HG02973 (cell line): ENCODE measurements around the gene FJX1.

Experiments used
- ATAC-seq: cut with Tn5 transposase; IDR thresholded peaks from one replicate; pipeline ENCODE4 v1.9.1; 2021; ENCODE audit warnings: moderate library complexity; ENCODE audit not compliant: unreplicated experiment

The FJX1 gene

GRCh38 chr11:35617687-35618496 lies at the start of gene FJX1:
TSS of gene FJX1 (plus strand) at chr11:35618460. CDS start at chr11:35618637, 177 bp downstream.
- peak; percentile 24 for ATAC-seq

GRCh38 chr11:35571696-35572095 lies 46.6 kb upstream of the FJX1 start:
- ATAC-seq, result no peak

- ATAC-seq, result no peak
Measured at GRCh38 chr11:35579557-35580396, 38.5 kb upstream of the FJX1 start.

GRCh38 chr11:35580397-35580781 lies 37.9 kb upstream of the FJX1 start:
- no peak for ATAC-seq

- no peak for ATAC-seq
Measured at GRCh38 chr11:35582033-35582432, 36.2 kb upstream of the FJX1 start.

- no peak for ATAC-seq
Measured at GRCh38 chr11:35583126-35583525, 35.1 kb upstream of the FJX1 start.

GRCh38 chr11:35583843-35584242 lies 34.4 kb upstream of the FJX1 start:
- ATAC-seq, result no peak

GRCh38 chr11:35584321-35584720 lies 33.9 kb upstream of the FJX1 start:
- no peak for ATAC-seq

GRCh38 chr11:35585416-35585815 lies 32.8 kb upstream of the FJX1 start:
- ATAC-seq, result no peak

- no peak for ATAC-seq
Measured at GRCh38 chr11:35586222-35586621, 32.0 kb upstream of the FJX1 start.

- ATAC-seq, result no peak
Measured at GRCh38 chr11:35587972-35588371, 30.3 kb upstream of the FJX1 start.

GRCh38 chr11:35588627-35589026 lies 29.6 kb upstream of the FJX1 start:
- ATAC-seq, result no peak

- no peak for ATAC-seq
Measured at GRCh38 chr11:35589281-35589680, 29.0 kb upstream of the FJX1 start.

- ATAC-seq, result no peak
Measured at GRCh38 chr11:35590412-35590811, 27.8 kb upstream of the FJX1 start.

GRCh38 chr11:35593143-35593542 lies 25.1 kb upstream of the FJX1 start:
- ATAC-seq, result no peak

- ATAC-seq, result no peak
Measured at GRCh38 chr11:35594680-35595079, 23.6 kb upstream of the FJX1 start.

- peak; percentile 68 for ATAC-seq
Measured at GRCh38 chr11:35598254-35599125, 19.8 kb upstream of the FJX1 start.

GRCh38 chr11:35600331-35600838 lies 17.9 kb upstream of the FJX1 start:
- no peak for ATAC-seq

- ATAC-seq, result no peak
Measured at GRCh38 chr11:35602160-35602793, 16.0 kb upstream of the FJX1 start.

GRCh38 chr11:35602979-35603378 lies 15.3 kb upstream of the FJX1 start:
- no peak for ATAC-seq
